Ascending aorta (tissue), 2 donors: ENCODE results near the gene IDUA. TPM values are rescaled to one million over a fixed set of nuclear protein-coding genes. Genes with fewer than 3 reads are reported as not detected.

Experiments
- DNase-seq, 2 donors: peaks; one replicate each; pipeline ENCODE4 v3.0.0-alpha.2; 2019; ENCODE audit warnings: low spot score in 2 of 2
- H3K27ac ChIP-seq, 2 donors: fragments of 200-600 bp; sonication (generic); one replicate each; pipeline ENCODE4 v1.5.1; 2016 to 2017; ENCODE audit warnings: mild to moderate bottlenecking in 1 of 2
- H3K27me3 ChIP-seq: fragments of 200-600 bp; sonication (generic); one replicate; pipeline ENCODE4 v1.5.1; 2017
- H3K36me3 ChIP-seq, 2 donors: fragments of 200-600 bp; sonication (generic); one replicate each; pipeline ENCODE4 v1.5.1; 2016
- H3K4me1 ChIP-seq, 2 donors: fragments of 200-600 bp; sonication (generic); one replicate each; pipeline ENCODE4 v1.5.1; 2016 to 2017; ENCODE audit warnings: mild to moderate bottlenecking in 1 of 2
- H3K4me3 ChIP-seq, 2 donors: fragments of 200-600 bp; sonication (generic); one replicate each; pipeline ENCODE4 v1.5.1; 2016 to 2017; ENCODE audit warnings: mild to moderate bottlenecking in 1 of 2
- H3K9me3 ChIP-seq, 2 donors: fragments of 200-600 bp; sonication (generic); one replicate each; pipeline ENCODE4 v1.5.1; 2016
- intact Hi-C: fragments of 100-400 bp; cut with DNase I; formaldehyde crosslinking; loops from one replicate; pipeline ENCODE4 v1.15.1; 2023
- total RNA-seq: library from RNA; depleted of rRNA; stranded (reverse); fragments of >200 nt; gene quantifications from one replicate; pipeline ENCODE4 v1.1.0, GENCODE V29; 2016
- TF ChIP-seq, protein P1 (sequence below), 3 experiments: fragments of 200-600 bp in 2 of 3; fragments of 450-650 bp in 1 of 3; sonication (generic) in 2 of 3; IDR thresholded peaks; one replicate each; pipeline ENCODE4 v1.5.1; 2016 to 2019; ENCODE audit warnings: antibody characterized with exemption in 3 of 3, mild to moderate bottlenecking in 1 of 3, moderate library complexity in 1 of 3

IDUA gene
- total RNA-seq, 1 donor from 2014 or later, result 118 TPM

- H3K27me3 ChIP-seq, result no peaks in the 10 kb centered on the region
- no peaks in the 10 kb centered on the region for H3K9me3 ChIP-seq
- no peak for DNase-seq
- H3K27ac ChIP-seq, result no peak overlapping the region
- H3K4me3 ChIP-seq, result no peak overlapping the region
- peaks cover 3 to 5% of the 10 kb centered on the region in 2 donors for H3K36me3 ChIP-seq
- TF ChIP-seq, protein P1, sequence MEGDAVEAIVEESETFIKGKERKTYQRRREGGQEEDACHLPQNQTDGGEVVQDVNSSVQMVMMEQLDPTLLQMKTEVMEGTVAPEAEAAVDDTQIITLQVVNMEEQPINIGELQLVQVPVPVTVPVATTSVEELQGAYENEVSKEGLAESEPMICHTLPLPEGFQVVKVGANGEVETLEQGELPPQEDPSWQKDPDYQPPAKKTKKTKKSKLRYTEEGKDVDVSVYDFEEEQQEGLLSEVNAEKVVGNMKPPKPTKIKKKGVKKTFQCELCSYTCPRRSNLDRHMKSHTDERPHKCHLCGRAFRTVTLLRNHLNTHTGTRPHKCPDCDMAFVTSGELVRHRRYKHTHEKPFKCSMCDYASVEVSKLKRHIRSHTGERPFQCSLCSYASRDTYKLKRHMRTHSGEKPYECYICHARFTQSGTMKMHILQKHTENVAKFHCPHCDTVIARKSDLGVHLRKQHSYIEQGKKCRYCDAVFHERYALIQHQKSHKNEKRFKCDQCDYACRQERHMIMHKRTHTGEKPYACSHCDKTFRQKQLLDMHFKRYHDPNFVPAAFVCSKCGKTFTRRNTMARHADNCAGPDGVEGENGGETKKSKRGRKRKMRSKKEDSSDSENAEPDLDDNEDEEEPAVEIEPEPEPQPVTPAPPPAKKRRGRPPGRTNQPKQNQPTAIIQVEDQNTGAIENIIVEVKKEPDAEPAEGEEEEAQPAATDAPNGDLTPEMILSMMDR (IDR thresholded peaks at IDR 0.05), result no peak
- intact Hi-C loops, result no loop called here
- peaks cover 1 to 5% of the 10 kb centered on the region in 2 donors for H3K4me1 ChIP-seq
Measured at GRCh38 chr4:1017706-1018105, 30.9 kb downstream of the IDUA start.

DNA sequence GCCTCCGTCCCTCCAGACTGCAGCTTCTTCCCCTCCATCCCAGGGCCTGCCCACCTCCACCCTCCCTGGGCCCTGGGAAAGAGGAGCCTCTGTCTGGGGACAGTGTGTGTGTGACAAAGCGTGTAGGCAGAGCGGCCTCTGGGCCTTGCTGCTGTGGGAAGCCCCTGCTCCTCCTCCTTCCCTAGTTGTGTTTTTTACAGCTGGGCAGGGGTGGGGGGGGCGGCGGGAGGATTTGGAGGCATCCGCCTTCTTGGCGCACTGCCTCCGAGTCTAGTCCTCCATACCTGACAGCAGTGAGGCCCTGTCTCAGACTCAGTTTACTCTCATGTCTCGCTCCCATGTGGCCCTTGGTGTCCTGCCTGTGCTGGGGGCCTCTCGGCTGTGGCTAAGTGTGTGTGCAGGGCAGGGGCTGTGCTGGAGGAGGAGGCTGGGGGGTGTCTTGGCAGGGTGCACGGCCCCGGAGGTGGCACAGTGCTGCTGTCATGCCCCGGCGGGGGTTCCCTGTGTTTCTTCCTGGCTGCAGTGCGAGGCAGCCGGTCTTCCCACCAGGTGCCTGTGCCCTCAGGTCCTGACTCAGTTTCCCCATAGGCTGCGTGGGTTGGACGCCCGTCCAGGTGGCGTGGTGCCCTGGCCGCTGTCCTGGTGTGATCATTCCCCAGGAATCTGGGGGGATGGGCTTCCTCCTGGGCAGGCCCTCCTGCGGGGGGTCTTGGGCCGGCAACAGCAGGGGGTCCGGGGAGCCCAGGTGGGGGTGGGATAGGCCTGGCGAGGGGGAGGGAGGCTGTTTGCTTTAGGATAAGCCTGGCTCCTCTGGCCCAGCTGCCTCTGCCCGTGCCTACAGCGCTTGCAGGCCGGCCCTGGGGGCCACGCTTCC, 31.5 kb downstream of the IDUA start:
- DNase-seq, result no peak
- Histone ChIP-seq H3K4me3 (no peak overlapping the region), H3K36me3 (peaks cover 3 to 11% of the 10 kb centered on the region in 2 donors), H3K9me3 (no peaks in the 10 kb centered on the region), H3K4me1 (no peaks in the 10 kb centered on the region), H3K27ac (no peak overlapping the region), H3K27me3 (no peaks in the 10 kb centered on the region)
- intact Hi-C loops, result no loop called here
- TF ChIP-seq, protein P1 (IDR thresholded peaks at IDR 0.05), result no peak

DNA sequence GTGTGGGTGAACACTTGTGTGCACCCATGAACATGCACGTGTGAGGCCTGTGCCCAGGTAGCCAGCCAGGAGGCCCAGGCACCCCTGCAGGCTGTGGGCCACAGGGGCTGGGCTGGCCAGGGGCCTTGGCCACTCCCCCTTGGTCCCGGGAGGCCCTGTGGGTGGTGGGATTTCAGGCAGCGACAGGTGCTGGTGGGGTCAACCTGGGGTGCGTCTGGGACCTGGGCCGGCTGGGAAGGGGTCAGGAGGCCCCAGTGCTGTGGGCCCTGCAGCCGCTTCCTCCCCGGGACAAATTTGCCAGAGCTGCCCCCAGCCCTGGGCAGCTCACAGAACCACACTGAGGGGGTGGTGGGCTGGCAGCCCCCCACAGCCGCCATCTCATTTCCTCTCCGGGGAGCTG, 32.5 kb downstream of the IDUA start:
- Histone ChIP-seq H3K27ac (no peak overlapping the region), H3K4me1 (no peaks in the 10 kb centered on the region), H3K9me3 (no peaks in the 10 kb centered on the region), H3K4me3 (no peak overlapping the region), H3K27me3 (no peaks in the 10 kb centered on the region), H3K36me3 (peaks cover 3 to 17% of the 10 kb centered on the region in 2 donors)
- no peak for DNase-seq
- TF ChIP-seq, protein P1 (IDR thresholded peaks at IDR 0.05), result no peak
- intact Hi-C loops, result no loop called here

DNA sequence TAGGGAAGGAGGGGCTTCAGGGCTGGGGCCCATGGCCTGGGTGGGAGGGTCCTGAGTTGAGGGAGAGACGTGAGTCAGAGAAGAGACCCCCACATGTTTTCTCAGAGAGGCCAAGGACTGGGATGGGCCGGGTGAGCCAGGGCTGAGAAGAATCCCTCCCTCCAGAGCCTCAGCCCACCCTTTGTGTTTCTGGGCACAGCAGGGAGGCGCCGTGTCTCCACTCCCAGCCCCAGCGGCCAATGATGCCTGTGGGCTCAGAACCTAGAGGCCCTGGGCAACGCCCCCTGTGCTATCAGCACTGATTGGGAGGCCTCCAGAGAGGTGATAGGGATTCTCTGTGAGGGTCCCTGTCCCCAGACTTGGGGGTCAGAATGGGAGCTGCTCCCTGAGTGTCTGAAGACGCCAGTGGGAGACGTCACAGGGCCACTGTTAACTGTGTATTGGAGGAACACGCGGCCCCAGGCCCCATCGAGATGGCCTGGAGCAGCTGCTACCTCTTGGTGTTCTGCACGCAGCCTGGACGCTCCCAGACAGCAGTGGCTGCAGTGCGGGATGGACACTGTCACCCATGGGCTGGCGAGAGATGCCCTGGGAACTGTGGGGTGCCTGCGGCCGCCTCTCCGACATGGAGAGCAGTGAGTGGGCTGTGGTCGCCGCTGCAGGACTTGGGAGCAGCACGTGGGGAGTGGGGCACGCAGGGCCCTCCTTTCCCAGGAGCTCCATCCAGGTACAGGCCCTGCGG, 33.1 kb downstream of the IDUA start:
- Histone ChIP-seq H3K9me3 (no peaks in the 10 kb centered on the region), H3K27me3 (no peaks in the 10 kb centered on the region), H3K36me3 (peaks cover 9 to 23% of the 10 kb centered on the region in 2 donors), H3K27ac (no peak overlapping the region), H3K4me3 (no peak overlapping the region), H3K4me1 (no peaks in the 10 kb centered on the region)
- intact Hi-C loops, result no loop called here
- DNase-seq, result no peak
- TF ChIP-seq, protein P1 (IDR thresholded peaks at IDR 0.05), result no peak

- no peak for DNase-seq
- TF ChIP-seq, protein P1 (IDR thresholded peaks at IDR 0.05), result no peak
- no peaks in the 10 kb centered on the region for H3K9me3 ChIP-seq
- intact Hi-C loops, result no loop called here
- no peaks in the 10 kb centered on the region for H3K4me1 ChIP-seq
- no peak overlapping the region for H3K4me3 ChIP-seq
- H3K27me3 ChIP-seq, result no peaks in the 10 kb centered on the region
- peaks cover 14 to 33% of the 10 kb centered on the region in 2 donors for H3K36me3 ChIP-seq
- no peak overlapping the region for H3K27ac ChIP-seq
Measured at GRCh38 chr4:1021386-1022050, 34.7 kb downstream of the IDUA start.
